DMS114 treated with DMSO at 0.1 percent for 48 hours (cell line): ENCODE measurements around the gene KIF13A.

Source experiments
- DNase-seq: peaks from one replicate; lab custom pipeline; 2025; ENCODE audit not compliant: unreplicated experiment; lab: John Stamatoyannopoulos, UW

KIF13A gene

GRCh38 chr6:17730078-17730704 lies 257.2 kb downstream of the KIF13A start:
- DNase-seq, result no peak

- no peak for DNase-seq
Measured at GRCh38 chr6:17729223-17730077, 258.0 kb downstream of the KIF13A start.

- DNase-seq, result no peak
Measured at GRCh38 chr6:17728551-17729222, 258.7 kb downstream of the KIF13A start.

GRCh38 chr6:17725083-17725482 lies 262.4 kb downstream of the KIF13A start:
- no peak for DNase-seq

DNA sequence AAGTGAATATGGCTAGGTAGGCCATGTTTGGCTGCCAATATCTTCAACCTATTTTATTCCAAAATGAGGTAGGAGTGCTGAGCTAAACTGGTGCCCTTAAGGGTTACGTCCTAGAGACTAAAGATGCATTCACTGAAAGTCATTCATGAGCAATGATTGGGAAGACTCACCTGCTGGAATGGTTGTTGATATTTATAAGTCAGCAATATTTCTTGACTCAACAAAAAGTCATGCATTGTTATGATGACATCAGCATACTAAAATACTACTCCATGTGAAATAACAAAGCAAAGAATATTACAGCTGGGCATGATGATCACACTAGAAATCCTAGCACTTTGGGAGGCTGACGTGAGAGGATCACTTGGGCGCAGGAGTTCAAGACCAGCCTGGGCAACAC lies 263.1 kb downstream of the KIF13A start:
- no peak for DNase-seq

DNA sequence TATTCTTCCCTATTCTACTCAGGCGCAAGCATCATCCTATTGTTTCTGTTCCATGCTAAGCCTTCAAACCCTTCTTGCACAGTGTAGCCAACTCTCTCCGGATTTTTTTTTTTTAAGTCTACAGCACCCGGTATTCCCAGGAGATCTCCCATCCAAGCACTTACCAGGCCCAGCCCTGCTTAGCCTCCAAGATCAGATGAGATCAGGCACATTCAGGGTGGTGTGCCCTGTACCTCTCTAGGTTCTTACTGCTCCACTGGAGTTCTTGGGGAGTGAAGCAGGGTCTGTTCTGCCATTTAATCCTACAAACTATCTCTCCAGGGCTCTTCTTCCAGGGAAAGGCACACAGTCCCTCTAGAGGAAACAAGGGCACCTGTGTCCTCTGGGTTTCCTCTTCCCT lies 265.8 kb downstream of the KIF13A start:
- DNase-seq, result no peak

GRCh38 chr6:17719323-17720041 lies 268.0 kb downstream of the KIF13A start:
- DNase-seq, result no peak

- DNase-seq, result no peak
Measured at GRCh38 chr6:17716221-17716620, 271.2 kb downstream of the KIF13A start.

GRCh38 chr6:17714879-17715851 lies 272.3 kb downstream of the KIF13A start:
- DNase-seq, result no peak

- DNase-seq, result no peak
Measured at GRCh38 chr6:17714177-17714576, 273.3 kb downstream of the KIF13A start.

GRCh38 chr6:17712576-17712975 lies 274.9 kb downstream of the KIF13A start:
- DNase-seq, result no peak

- DNase-seq, result no peak
Measured at GRCh38 chr6:17710331-17710730, 277.1 kb downstream of the KIF13A start.

DNA sequence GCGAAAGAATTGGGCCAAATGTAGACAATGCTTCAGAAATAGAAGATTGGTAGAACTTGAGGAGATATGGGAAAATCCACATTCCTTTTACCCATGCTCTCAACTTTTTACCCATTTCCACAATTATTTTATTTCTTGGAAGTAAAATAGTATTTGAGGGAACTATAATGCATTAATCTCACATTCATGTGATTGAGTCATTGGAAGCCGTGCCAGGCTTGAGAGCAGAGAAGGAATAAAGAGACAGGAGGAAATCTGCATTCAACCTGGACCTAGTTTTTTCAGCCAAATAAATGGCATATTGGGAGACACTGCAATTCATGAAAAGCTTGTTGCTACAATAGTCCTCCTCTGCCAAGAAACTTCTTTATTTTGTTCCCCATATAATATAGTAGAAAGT lies 278.0 kb downstream of the KIF13A start:
- no peak for DNase-seq
